Suprapubic skin (tissue), 4 donors: ENCODE data around the gene PRSS2. TPM values are rescaled to one million over a fixed set of nuclear protein-coding genes. Genes with fewer than 3 reads are reported as not detected.
A peak's percentile ranks its signal among the peaks of the same experiment; 100 is the strongest.

Experiments used
- DNase-seq, 2 donors: peaks; one replicate each; pipeline ENCODE4 v3.0.0-alpha.2; 2019; ENCODE audit warnings: low spot score in 2 of 2
- H3K27ac ChIP-seq: fragments of 200-600 bp; sonication (generic); one replicate; pipeline ENCODE4 v1.5.1; 2019
- H3K27me3 ChIP-seq: fragments of 200-600 bp; sonication (generic); one replicate; pipeline ENCODE4 v1.5.1; 2019
- H3K36me3 ChIP-seq: fragments of 200-600 bp; sonication (generic); one replicate; pipeline ENCODE4 v1.5.1; 2019
- H3K4me1 ChIP-seq: fragments of 200-600 bp; sonication (generic); one replicate; pipeline ENCODE4 v1.5.1; 2019
- H3K4me3 ChIP-seq: fragments of 200-600 bp; sonication (generic); one replicate; pipeline ENCODE4 v1.5.1; 2019; ENCODE audit warnings: mild to moderate bottlenecking
- H3K9me3 ChIP-seq: fragments of 200-600 bp; sonication (generic); one replicate; pipeline ENCODE4 v1.5.1; 2019
- EP300 ChIP-seq: sonication (generic); formaldehyde crosslinking; IDR thresholded peaks from one replicate; pipeline ENCODE4 v1.6.1; 2017; ENCODE audit warnings: antibody characterized with exemption
- POLR2A ChIP-seq, 2 donors: fragments of 450-650 bp; IDR thresholded peaks; one replicate each; pipeline ENCODE4 v1.6.1; 2017; ENCODE audit warnings: antibody characterized with exemption in 2 of 2, mild to moderate bottlenecking in 2 of 2, moderate library complexity in 2 of 2
- POLR2AphosphoS5 ChIP-seq, 3 donors: sonication (generic); formaldehyde crosslinking; IDR thresholded peaks; one replicate each; pipeline ENCODE4 v1.6.1; 2017; ENCODE audit warnings: antibody characterized with exemption in 3 of 3
- WGBS: methylation state at CpG from one replicate; pipeline ENCODE4 v1.1.5; 2018; 5-methylcytosine and 5-hydroxymethylcytosine counted together
- total RNA-seq, 4 donors: library from RNA; depleted of rRNA; stranded (reverse); fragments of >200 nt; gene quantifications; one replicate each; pipeline ENCODE4 v1.1.0, GENCODE V29; 2016
- TF ChIP-seq, protein P1 (sequence below), 2 donors: fragments of 200-600 bp in 1 of 2; fragments of 450-650 bp in 1 of 2; sonication (generic) in 1 of 2; IDR thresholded peaks; one replicate each; pipeline ENCODE4 v1.5.1; 2016 to 2019; ENCODE audit warnings: antibody characterized with exemption in 2 of 2, mild to moderate bottlenecking in 1 of 2, moderate library complexity in 1 of 2

PRSS2 gene
- total RNA-seq, 4 donors from 2014 or later: not detected

DNA sequence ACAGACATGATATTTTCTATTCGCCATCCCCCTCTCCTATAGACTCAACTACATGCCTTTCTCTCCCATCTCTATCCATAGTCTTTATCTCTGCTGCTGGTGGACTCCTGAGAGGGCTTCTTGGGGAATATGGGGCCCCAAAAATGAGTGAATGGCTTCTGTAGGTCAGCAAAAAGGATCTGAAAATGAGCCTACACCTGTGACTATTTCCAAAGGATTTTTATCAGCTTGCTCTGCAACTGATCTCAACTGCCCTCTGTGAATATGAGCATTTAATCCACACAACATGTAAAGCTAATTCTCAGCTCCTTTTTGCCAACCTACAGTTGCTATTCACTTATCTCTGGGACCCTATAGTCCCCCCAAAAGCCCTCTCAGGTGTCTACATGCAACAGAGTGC, 36.2 kb downstream of the PRSS2 start:
- no peak for DNase-seq
- Histone ChIP-seq H3K27me3 (peaks cover 13% of the 10 kb centered on the region), H3K4me1 (no peaks in the 10 kb centered on the region), H3K4me3 (no peak overlapping the region), H3K27ac (no peak overlapping the region), H3K9me3 (no peaks in the 10 kb centered on the region), H3K36me3 (no peaks in the 10 kb centered on the region)
- TF ChIP-seq EP300 (no peak), POLR2A (IDR thresholded peaks at IDR 0.05) (no peak), POLR2AphosphoS5 (IDR thresholded peaks at IDR 0.05) (no peak)
- TF ChIP-seq, protein P1, sequence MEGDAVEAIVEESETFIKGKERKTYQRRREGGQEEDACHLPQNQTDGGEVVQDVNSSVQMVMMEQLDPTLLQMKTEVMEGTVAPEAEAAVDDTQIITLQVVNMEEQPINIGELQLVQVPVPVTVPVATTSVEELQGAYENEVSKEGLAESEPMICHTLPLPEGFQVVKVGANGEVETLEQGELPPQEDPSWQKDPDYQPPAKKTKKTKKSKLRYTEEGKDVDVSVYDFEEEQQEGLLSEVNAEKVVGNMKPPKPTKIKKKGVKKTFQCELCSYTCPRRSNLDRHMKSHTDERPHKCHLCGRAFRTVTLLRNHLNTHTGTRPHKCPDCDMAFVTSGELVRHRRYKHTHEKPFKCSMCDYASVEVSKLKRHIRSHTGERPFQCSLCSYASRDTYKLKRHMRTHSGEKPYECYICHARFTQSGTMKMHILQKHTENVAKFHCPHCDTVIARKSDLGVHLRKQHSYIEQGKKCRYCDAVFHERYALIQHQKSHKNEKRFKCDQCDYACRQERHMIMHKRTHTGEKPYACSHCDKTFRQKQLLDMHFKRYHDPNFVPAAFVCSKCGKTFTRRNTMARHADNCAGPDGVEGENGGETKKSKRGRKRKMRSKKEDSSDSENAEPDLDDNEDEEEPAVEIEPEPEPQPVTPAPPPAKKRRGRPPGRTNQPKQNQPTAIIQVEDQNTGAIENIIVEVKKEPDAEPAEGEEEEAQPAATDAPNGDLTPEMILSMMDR (IDR thresholded peaks at IDR 0.05): no peak
- WGBS: 84% methylated on average over 1 of the region's 1 CpG

DNA sequence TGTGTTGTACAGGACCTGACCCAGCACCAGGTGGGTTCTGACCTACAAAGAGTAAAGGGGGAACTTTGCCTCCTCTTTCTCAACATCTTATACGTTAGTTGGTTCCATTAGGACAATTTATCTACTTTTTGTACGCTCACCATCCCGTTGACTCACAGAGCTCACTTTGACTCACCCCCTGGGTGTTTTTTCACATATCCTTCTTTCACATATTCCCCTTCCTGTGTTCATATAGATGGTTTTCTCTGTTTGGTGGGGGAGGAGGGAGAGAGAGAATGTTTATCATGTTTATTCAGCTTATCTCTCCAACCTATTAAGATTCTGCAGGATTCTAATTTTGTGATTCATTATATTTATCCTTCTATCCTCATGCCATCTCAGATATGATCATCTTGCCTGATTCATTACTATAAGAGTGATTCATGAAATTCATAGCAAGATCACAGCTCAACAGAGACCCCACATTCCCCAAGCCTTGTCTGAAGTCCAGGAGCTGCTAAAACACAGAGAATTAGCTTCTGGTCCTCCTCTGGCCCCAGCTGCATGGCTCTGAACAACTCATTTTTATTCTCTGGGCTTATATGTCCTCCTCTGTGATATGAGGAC, 37.2 kb downstream of the PRSS2 start:
- no peak for DNase-seq
- H3K4me3 ChIP-seq: no peak overlapping the region
- H3K4me1 ChIP-seq: peaks cover 2% of the 10 kb centered on the region
- 81% methylated on average over 3 of the region's 3 CpGs for WGBS
- TF ChIP-seq POLR2AphosphoS5 (IDR thresholded peaks at IDR 0.05) (no peak), POLR2A (IDR thresholded peaks at IDR 0.05) (no peak), EP300 (no peak)
- TF ChIP-seq, protein P1 (IDR thresholded peaks at IDR 0.05): no peak
- peaks cover 23% of the 10 kb centered on the region for H3K27me3 ChIP-seq
- H3K27ac ChIP-seq: no peak overlapping the region
- H3K9me3 ChIP-seq: no peaks in the 10 kb centered on the region
- no peaks in the 10 kb centered on the region for H3K36me3 ChIP-seq

DNA sequence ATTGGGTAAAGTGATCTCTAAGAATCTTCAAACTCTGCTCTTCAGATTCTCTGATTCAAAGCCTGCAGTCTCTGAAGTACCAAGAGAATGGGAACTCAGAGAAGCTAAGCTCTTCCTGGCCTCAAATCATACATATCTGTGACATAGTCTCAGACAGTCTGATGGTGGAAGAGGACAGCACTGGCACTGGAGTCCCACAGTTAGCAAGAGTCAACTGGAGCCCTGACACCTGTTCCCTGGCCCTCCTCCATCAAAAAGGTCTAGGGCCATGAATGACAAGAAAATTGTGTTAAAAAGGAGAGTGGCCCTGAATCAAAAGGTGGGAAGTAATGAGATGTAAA, 37.7 kb downstream of the PRSS2 start:
- Histone ChIP-seq H3K27ac (no peak overlapping the region), H3K4me1 (peaks cover 4% of the 10 kb centered on the region), H3K27me3 (peaks cover 28% of the 10 kb centered on the region), H3K9me3 (no peaks in the 10 kb centered on the region), H3K36me3 (no peaks in the 10 kb centered on the region), H3K4me3 (no peak overlapping the region)
- no peak for DNase-seq
- TF ChIP-seq, protein P1 (IDR thresholded peaks at IDR 0.05): no peak
- no peak for TF ChIP-seq EP300
- TF ChIP-seq POLR2A (IDR thresholded peaks at IDR 0.05): no peak

DNA sequence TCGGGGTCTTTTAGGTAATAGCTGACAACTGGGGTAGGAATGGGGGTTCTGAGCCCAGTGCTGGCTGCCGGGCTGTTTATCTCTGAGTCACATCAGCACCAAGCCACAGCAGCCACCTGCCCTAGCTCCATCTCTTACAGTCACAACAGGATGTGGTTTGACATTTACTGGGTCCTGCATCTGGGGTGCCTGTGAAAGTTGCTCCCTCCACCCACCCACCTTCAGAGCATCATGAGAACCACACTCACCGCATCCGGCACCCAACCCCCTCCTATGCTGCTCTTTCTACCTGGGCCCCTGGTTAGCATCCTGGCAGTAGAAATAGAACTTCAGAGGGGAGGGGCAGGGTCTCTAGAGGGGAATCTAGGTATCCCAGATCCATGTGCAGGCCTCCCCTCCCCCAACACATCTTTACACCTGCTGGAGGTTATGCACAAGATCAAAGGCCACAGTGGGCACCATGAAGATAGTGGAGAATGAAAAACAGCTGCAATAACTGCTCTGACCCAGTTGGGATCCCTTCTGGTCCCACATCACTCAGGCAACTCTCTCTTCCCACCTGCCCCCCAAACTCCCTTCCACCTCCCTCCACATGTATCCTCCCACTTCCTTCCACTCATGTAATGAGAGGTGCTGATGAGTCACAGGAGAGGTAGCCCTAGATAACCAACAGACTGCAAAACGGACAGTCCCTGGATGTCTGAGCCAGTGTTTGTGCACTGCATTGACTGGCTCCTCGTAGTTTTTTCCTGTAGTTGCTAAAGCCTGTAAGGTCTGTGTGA, 38.2 kb downstream of the PRSS2 start:
- Histone ChIP-seq H3K27me3 (peaks cover 29% of the 10 kb centered on the region), H3K4me1 (peaks cover 4% of the 10 kb centered on the region), H3K27ac (no peak overlapping the region), H3K36me3 (no peaks in the 10 kb centered on the region), H3K9me3 (no peaks in the 10 kb centered on the region), H3K4me3 (no peak overlapping the region)
- peak in 1 of 2 donors; percentile 62 for DNase-seq
- TF ChIP-seq POLR2A (IDR thresholded peaks at IDR 0.05) (no peak), EP300 (no peak), POLR2AphosphoS5 (IDR thresholded peaks at IDR 0.05) (no peak)
- TF ChIP-seq, protein P1 (IDR thresholded peaks at IDR 0.05): no peak
- 65% methylated on average over 6 of the region's 6 CpGs for WGBS

DNA sequence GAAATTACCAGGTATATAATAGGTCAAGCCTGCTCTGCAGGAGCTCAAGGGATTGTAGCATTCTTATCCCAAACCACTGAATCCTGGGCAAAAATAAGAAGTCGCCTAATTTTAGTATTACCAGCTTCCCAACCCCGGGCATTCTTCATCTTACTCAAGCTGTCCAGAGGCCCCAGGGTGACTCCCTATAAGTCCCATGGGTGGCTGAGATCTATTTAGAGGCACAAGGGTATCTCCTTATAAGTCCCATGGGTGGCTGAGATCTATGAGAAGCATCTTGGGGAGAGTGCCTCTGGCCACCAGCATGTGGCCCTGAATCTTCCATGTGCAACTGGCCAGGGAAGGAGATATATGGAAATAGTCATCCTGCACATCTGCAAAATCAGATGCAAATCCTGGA, 38.9 kb downstream of the PRSS2 start:
- Histone ChIP-seq H3K27me3 (peaks cover 29% of the 10 kb centered on the region), H3K27ac (no peak overlapping the region), H3K4me1 (peaks cover 4% of the 10 kb centered on the region), H3K4me3 (no peak overlapping the region), H3K36me3 (no peaks in the 10 kb centered on the region), H3K9me3 (no peaks in the 10 kb centered on the region)
- WGBS: 93% methylated on average over 2 of the region's 2 CpGs
- no peak for DNase-seq
- TF ChIP-seq, protein P1 (IDR thresholded peaks at IDR 0.05): no peak
- TF ChIP-seq POLR2AphosphoS5 (IDR thresholded peaks at IDR 0.05) (no peak), EP300 (no peak), POLR2A (IDR thresholded peaks at IDR 0.05) (no peak)
